Transverse colon (tissue), 4 donors: ENCODE data around the gene PDHX. TPM values are rescaled to one million over a fixed set of nuclear protein-coding genes. Genes with fewer than 3 reads are reported as not detected.

Experiments
- DNase-seq: peaks from one replicate; pipeline ENCODE4 v3.0.0-alpha.2; 2019
- H3K27ac ChIP-seq, 4 donors: fragments of 200-600 bp; sonication (generic); 2 replicates each; pipeline ENCODE4 v1.5.1; 2016 to 2018; ENCODE audit warnings: inconsistent platforms in 4 of 4
- H3K27me3 ChIP-seq: fragments of 200-600 bp; sonication (generic); 2 replicates; pipeline ENCODE4 v1.5.1; 2017; ENCODE audit warnings: inconsistent platforms
- H3K36me3 ChIP-seq, 4 donors: fragments of 200-600 bp; sonication (generic); 2 replicates each; pipeline ENCODE4 v1.5.1; 2017 to 2019; ENCODE audit warnings: inconsistent platforms in 4 of 4
- H3K4me1 ChIP-seq, 4 donors: fragments of 200-600 bp; sonication (generic); 2 replicates each; pipeline ENCODE4 v1.5.1; 2017 to 2020; ENCODE audit warnings: inconsistent platforms in 4 of 4
- H3K4me3 ChIP-seq, 4 donors: fragments of 200-600 bp; sonication (generic); 1 replicate in 1 of 4; 2 replicates in 3 of 4; pipeline versions ENCODE4 v1.5.1 to v1.6.1; 2017 to 2019; ENCODE audit warnings: inconsistent platforms in 4 of 4
- H3K9me3 ChIP-seq, 2 donors: fragments of 200-600 bp; sonication (generic); 2 replicates each; pipeline ENCODE4 v1.5.1; 2017 to 2019; ENCODE audit warnings: inconsistent platforms in 2 of 2
- EP300 ChIP-seq: sonication (generic); formaldehyde crosslinking; IDR thresholded peaks from one replicate; pipeline ENCODE4 v1.6.1; 2017; ENCODE audit warnings: antibody characterized with exemption, low read depth
- POLR2A ChIP-seq: fragments of 450-650 bp; IDR thresholded peaks from one replicate; pipeline ENCODE4 v1.6.1; 2016; ENCODE audit warnings: antibody characterized with exemption, mild to moderate bottlenecking, moderate library complexity
- POLR2AphosphoS5 ChIP-seq, 3 donors: sonication (generic); formaldehyde crosslinking; IDR thresholded peaks; one replicate each; pipeline ENCODE4 v1.6.1; 2016; ENCODE audit warnings: antibody characterized with exemption in 3 of 3
- WGBS, 2 donors: methylation state at CpG; one replicate each; pipeline ENCODE4 v1.1.5; 2018; ENCODE audit warnings: low coverage in 1 of 2; 5-methylcytosine and 5-hydroxymethylcytosine counted together
- in situ Hi-C, 4 donors: fragments of 200-750 bp; cut with MboI; loops; one replicate each; pipeline versions ENCODE4 v1.15.0 to v1.15.1; 2017; ENCODE audit warnings: low sequenced_read_pairs in 3 of 4, low pct_ligation_motif_present in 1 of 4, low pct_unique_long_range_greater_than_20kb in 1 of 4
- intact Hi-C: fragments of 100-400 bp; cut with DNase I; formaldehyde crosslinking; loops from one replicate; pipeline ENCODE4 v1.15.1; 2023; ENCODE audit warnings: low total_unique reads
- total RNA-seq, 4 donors: library from RNA; depleted of rRNA; stranded (reverse); fragments of >200 nt; gene quantifications; one replicate each; pipeline ENCODE4 v1.1.0, GENCODE V29; 2016
- TF ChIP-seq, protein P1 (sequence below), 5 experiments: fragments of 200-600 bp in 3 of 5; fragments of 450-650 bp in 2 of 5; sonication (generic) in 3 of 5; IDR thresholded peaks; 1 replicate in 2 of 5; 2 replicates in 3 of 5; pipeline ENCODE4 v1.5.1; 2016 to 2017; ENCODE audit warnings: antibody characterized with exemption in 5 of 5, inconsistent platforms in 3 of 5, mild to moderate bottlenecking in 2 of 5, moderate library complexity in 1 of 5

PDHX gene
- total RNA-seq, 4 donors from 2014 or later, result 26.7 to 37.0 (median 36.7) TPM

DNA sequence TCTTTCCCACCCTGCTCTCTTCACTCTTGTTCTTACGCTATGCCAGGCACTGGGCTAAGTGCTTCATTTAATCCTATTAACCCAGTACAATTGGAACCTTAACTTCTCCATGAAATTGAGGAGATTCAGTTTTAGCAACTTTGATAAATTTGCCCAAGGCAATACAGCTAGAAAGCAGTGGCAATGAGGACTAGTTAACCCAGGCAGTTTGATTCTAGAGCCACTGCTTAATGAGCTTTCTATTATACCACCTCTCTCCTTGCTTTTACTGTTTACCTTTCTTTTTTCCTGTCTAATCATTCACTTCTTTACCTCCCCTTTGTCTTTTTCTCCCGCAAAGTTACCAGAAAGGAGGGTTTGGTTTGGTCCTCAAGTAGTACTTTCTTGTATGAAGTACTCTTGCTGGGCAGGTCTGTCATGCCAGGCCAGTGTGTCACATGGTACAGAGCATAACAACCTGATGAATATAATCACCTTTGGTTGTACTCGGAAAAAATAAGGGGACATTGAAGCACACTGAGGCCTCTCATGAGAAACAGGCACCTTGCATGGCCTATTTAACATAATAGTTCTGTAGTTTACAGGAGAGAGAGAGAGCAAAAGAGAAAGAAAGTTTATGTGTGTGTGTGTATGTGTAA lies 70.6 kb downstream of the PDHX start:
- no peaks in the 10 kb centered on the region for H3K9me3 ChIP-seq
- peaks cover 0 to 25% (median 0%) of the 10 kb centered on the region in 4 donors for H3K36me3 ChIP-seq
- TF ChIP-seq POLR2AphosphoS5 (IDR thresholded peaks at IDR 0.05) (no peak), EP300 (no peak), POLR2A (no peak)
- TF ChIP-seq, protein P1, sequence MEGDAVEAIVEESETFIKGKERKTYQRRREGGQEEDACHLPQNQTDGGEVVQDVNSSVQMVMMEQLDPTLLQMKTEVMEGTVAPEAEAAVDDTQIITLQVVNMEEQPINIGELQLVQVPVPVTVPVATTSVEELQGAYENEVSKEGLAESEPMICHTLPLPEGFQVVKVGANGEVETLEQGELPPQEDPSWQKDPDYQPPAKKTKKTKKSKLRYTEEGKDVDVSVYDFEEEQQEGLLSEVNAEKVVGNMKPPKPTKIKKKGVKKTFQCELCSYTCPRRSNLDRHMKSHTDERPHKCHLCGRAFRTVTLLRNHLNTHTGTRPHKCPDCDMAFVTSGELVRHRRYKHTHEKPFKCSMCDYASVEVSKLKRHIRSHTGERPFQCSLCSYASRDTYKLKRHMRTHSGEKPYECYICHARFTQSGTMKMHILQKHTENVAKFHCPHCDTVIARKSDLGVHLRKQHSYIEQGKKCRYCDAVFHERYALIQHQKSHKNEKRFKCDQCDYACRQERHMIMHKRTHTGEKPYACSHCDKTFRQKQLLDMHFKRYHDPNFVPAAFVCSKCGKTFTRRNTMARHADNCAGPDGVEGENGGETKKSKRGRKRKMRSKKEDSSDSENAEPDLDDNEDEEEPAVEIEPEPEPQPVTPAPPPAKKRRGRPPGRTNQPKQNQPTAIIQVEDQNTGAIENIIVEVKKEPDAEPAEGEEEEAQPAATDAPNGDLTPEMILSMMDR (IDR thresholded peaks at IDR 0.05), result no peak
- 71 to 92% methylated on average over 2 to 3 of the region's 3 CpGs for WGBS, 2 donors
- no peaks in the 10 kb centered on the region for H3K27me3 ChIP-seq
- DNase-seq, result no peak
- H3K27ac ChIP-seq, result no peak overlapping the region
- H3K4me1 ChIP-seq, result no peaks in the 10 kb centered on the region
- no peak overlapping the region for H3K4me3 ChIP-seq
- in situ Hi-C loops, result no loop called here
- intact Hi-C loops, result no loop called here

DNA sequence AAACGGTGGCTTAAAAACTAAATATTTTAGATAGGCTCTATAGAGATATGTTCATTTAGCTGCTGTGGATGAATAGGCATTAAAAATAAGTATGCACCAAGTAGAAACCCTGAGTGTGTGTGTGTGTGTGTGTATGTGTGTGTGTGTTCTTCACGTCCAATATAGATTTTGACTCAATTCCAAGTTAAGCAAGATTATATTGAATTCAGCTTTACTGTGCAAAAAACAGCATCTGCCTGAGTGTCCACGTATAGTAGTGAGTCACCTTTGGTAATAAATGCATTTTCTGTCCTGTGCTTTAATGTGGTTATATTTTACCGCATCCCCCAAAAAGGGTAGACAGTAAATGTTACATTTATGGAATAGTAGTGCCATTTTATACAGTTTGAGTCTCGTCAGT lies 71.2 kb downstream of the PDHX start:
- no peaks in the 10 kb centered on the region for H3K4me1 ChIP-seq
- no peak for DNase-seq
- TF ChIP-seq EP300 (no peak), POLR2A (no peak), POLR2AphosphoS5 (IDR thresholded peaks at IDR 0.05) (no peak)
- TF ChIP-seq, protein P1 (IDR thresholded peaks at IDR 0.05), result no peak
- 64 to 72% methylated on average over 5 of the region's 5 CpGs for WGBS, 2 donors
- no peaks in the 10 kb centered on the region for H3K9me3 ChIP-seq
- H3K27ac ChIP-seq, result no peak overlapping the region
- H3K4me3 ChIP-seq, result no peak overlapping the region
- peaks cover 0 to 28% (median 0%) of the 10 kb centered on the region in 4 donors for H3K36me3 ChIP-seq
- H3K27me3 ChIP-seq, result no peaks in the 10 kb centered on the region
- intact Hi-C loops (no loop called here), in situ Hi-C loops (no loop called here)

DNA sequence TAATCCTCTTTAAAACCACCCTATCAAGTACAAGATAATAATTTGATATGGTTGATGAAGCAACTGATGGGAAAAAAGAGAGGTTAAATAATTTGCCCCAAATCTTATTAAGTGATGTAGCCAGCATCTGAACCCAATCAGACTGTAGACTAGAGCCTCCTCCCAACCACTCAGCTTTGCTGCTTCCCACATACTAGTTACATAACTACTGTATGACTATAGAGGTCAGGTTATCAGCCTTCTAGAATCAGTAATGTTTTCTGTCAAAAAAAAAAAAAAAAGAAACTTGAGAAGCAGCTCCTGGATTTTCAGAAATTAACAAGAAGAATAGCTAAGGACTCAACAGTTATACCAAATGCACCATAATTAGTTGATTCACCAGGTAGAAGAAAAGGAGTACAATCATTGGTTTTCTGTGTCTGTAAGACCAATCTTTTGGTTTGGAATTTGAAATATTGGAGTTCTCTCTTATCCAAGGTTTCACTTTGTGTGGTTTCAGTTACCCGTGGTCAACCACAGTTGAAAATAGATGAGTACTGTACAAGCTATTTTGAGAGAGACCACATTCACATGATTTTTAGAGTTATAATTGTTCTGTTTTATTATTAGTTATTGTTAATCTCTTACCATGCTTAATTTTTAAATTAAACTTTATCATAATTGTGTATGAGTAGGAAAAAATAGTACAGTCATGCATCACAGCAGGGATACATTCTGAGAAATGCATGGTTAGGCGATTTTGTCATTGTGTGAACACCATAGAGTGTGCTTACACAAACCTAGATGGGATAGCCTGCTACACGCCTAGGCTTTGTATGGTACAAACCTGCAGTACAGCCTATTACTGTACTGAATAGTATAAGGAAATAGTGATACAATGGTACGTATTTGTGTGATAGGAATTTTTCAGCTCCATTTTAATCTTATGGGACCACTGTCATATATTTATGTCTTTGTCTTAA lies 72.2 kb downstream of the PDHX start:
- in situ Hi-C loops (no loop called here), intact Hi-C loops (no loop called here)
- Histone ChIP-seq H3K9me3 (no peaks in the 10 kb centered on the region), H3K27ac (no peak overlapping the region), H3K36me3 (peaks cover 0 to 31% (median 0%) of the 10 kb centered on the region in 4 donors), H3K4me1 (no peaks in the 10 kb centered on the region), H3K27me3 (no peaks in the 10 kb centered on the region), H3K4me3 (no peak overlapping the region)
- TF ChIP-seq POLR2A (no peak), POLR2AphosphoS5 (IDR thresholded peaks at IDR 0.05) (no peak), EP300 (no peak)
- TF ChIP-seq, protein P1 (IDR thresholded peaks at IDR 0.05), result no peak
- DNase-seq, result no peak
- WGBS, 2 donors, result 81 to 86% methylated on average over 4 of the region's 4 CpGs

DNA sequence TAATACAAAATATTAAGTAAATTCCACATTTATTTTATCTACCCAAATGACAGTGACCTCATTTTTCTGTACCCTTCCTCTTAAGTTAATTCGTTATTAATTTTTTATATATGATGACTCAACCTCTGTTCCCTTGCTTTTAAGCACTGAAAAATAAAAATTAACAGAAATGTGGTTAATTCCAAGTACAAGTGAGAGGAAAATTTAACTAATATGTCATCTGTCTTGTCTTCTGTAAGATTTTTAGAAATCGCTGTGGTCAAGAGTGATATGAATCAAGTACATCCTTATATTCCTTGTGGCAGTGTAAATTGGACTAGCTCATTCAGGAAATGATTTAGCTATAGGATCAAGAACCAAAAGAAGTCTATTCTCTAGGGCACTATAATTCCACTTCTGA lies 74.5 kb downstream of the PDHX start:
- 90 to 96% methylated on average over 2 of the region's 2 CpGs for WGBS, 2 donors
- in situ Hi-C loops (loop anchor here in 2 of 4 donors (10.0 kb wide), 3 partner anchors 244 to 404 kb away; no protein-coding TSS in a partner anchor), intact Hi-C loops (loop anchor here (10.0 kb wide), 1 partner anchor 424 kb away; the partner anchor contains the start of gene SLC1A2)
- TF ChIP-seq POLR2A, result no peak
- TF ChIP-seq, protein P1 (IDR thresholded peaks at IDR 0.05), result no peak
- no peak for TF ChIP-seq EP300
- no peak for TF ChIP-seq POLR2AphosphoS5 (IDR thresholded peaks at IDR 0.05)
- Histone ChIP-seq H3K4me3 (no peak overlapping the region), H3K36me3 (peaks cover 0 to 13% (median 0%) of the 10 kb centered on the region in 4 donors), H3K27me3 (no peaks in the 10 kb centered on the region), H3K4me1 (no peaks in the 10 kb centered on the region), H3K27ac (no peak overlapping the region), H3K9me3 (no peaks in the 10 kb centered on the region)
- DNase-seq, result no peak
